PC-9 (cell line): ENCODE data around the gene NFATC4.

Source experiments
- CTCF ChIP-seq: fragments of 200-600 bp; sonication (generic); conservative IDR thresholded peaks from 2 replicates; pipeline ENCODE4 v1.6.1; 2017; ENCODE audit warnings: mixed run types, antibody characterized with exemption, mild to moderate bottlenecking, moderate library complexity
- EZH2 ChIP-seq: fragments of 200-600 bp; sonication (generic); IDR thresholded peaks from 2 replicates; pipeline ENCODE4 v1.8.0; 2017; ENCODE audit warnings: antibody characterized with exemption, low read depth

- TF ChIP-seq CTCF, result no peak
- no peak for TF ChIP-seq EZH2
Observed at GRCh38 chr14:24368212-24368561, 203 bp downstream of the NFATC4 start.
